Lower leg skin (tissue), 4 donors: ENCODE data around the gene CREG1. TPM values are rescaled to one million over a fixed set of nuclear protein-coding genes. Genes with fewer than 3 reads are reported as not detected.

Experiments
- DNase-seq, 2 donors: peaks; one replicate each; pipeline ENCODE4 v3.0.0-alpha.2; 2019; ENCODE audit warnings: low spot score in 2 of 2
- H3K4me3 ChIP-seq: fragments of 200-600 bp; sonication (generic); 2 replicates; pipeline ENCODE4 v1.5.1; 2017; ENCODE audit warnings: mild to moderate bottlenecking, low read depth; ENCODE audit not compliant: poor library complexity, severe bottlenecking
- POLR2A ChIP-seq, 2 donors: fragments of 450-650 bp; IDR thresholded peaks; one replicate each; pipeline ENCODE4 v1.6.1; 2016 to 2017; ENCODE audit warnings: antibody characterized with exemption in 2 of 2, mild to moderate bottlenecking in 1 of 2, moderate library complexity in 1 of 2
- WGBS, 2 donors: methylation state at CpG; one replicate each; pipeline ENCODE4 v1.1.5; 2018; 5-methylcytosine and 5-hydroxymethylcytosine counted together
- intact Hi-C: fragments of 100-400 bp; cut with DNase I; formaldehyde crosslinking; loops from one replicate; pipeline ENCODE4 v1.15.0; 2023; ENCODE audit warnings: low total_unique reads
- total RNA-seq, 4 donors: library from RNA; depleted of rRNA; stranded (reverse); fragments of >200 nt; gene quantifications; one replicate each; pipeline ENCODE4 v1.1.0, GENCODE V29; 2016
- TF ChIP-seq, protein P1 (sequence below), 3 donors: fragments of 450-650 bp; IDR thresholded peaks; one replicate each; pipeline ENCODE4 v1.5.1; 2016; ENCODE audit warnings: antibody characterized with exemption in 3 of 3, mild to moderate bottlenecking in 3 of 3, moderate library complexity in 2 of 3

CREG1 gene
- total RNA-seq, 4 donors from 2014 or later: 196 to 467 (median 339) TPM

DNA sequence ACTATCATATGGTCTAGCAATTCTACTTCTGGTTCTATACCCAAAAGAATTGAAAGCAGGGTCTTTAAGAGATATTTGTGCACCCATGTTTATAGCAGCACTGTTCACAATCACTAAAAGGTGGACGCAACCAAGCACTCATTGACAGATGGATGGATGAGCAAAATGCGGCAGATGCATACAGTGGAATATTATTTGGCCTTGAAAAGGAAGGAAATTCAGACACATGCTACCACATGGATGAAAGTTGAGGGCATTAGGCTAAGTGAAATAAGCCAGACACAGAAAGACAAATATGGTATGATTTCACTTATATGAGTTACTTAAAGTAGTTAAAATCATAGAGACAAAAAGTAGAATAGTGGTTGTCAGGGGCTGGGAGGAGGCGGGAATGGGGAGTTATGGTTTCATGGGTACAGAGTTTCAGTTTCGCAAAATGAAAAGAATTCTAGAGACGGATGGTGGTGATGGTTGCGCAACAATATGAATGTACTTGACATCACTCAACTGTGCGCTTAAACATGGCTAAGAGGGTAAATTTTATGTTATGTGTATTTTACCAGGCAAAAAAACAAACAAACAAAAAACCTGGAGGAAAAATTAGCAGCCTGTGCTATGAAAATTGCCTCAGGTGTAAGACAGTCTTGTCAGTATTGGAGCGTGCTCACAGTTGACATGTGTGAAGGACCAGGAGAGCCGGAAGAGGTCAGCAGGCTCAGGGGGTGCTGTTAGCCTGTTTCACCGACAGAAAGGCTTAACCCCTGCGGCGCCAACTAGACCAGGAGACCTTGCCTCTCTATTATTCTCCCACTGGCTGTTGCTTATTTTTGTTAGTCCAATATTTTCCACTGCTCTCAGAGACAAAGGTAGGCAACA, 61.7 kb downstream of the CREG1 start:
- no peak overlapping the region for H3K4me3 ChIP-seq
- peak in 1 of 2 donors; percentile 32 for DNase-seq
- intact Hi-C loops: no loop called here

More for the DNA sequence above, 61.7 kb downstream of the CREG1 start:
- TF ChIP-seq, protein P1, sequence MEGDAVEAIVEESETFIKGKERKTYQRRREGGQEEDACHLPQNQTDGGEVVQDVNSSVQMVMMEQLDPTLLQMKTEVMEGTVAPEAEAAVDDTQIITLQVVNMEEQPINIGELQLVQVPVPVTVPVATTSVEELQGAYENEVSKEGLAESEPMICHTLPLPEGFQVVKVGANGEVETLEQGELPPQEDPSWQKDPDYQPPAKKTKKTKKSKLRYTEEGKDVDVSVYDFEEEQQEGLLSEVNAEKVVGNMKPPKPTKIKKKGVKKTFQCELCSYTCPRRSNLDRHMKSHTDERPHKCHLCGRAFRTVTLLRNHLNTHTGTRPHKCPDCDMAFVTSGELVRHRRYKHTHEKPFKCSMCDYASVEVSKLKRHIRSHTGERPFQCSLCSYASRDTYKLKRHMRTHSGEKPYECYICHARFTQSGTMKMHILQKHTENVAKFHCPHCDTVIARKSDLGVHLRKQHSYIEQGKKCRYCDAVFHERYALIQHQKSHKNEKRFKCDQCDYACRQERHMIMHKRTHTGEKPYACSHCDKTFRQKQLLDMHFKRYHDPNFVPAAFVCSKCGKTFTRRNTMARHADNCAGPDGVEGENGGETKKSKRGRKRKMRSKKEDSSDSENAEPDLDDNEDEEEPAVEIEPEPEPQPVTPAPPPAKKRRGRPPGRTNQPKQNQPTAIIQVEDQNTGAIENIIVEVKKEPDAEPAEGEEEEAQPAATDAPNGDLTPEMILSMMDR (IDR thresholded peaks at IDR 0.05): no peak
- TF ChIP-seq POLR2A (IDR thresholded peaks at IDR 0.05): no peak
- 69 to 71% methylated on average over 12 of the region's 12 CpGs for WGBS, 2 donors

Other genes with a start within 250 kb of the CREG1 start
- gene CD247, start 35.2 kb downstream of the CREG1 start, total RNA-seq: under 1 TPM in 3 of 4 donors, not detected in 1; 0.27 to 0.61 (median 0.58) TPM
- 1 to 10 TPM; 2.4 to 8.7 (median 4.4) TPM for gene RCSD1, start 76.5 kb upstream of the CREG1 start, total RNA-seq
- gene MPZL1, start 168.2 kb upstream of the CREG1 start, total RNA-seq: 10 to 100 TPM; 24.9 to 54.6 (median 30.9) TPM